Adrenal gland (tissue), 5 donors: ENCODE data around the gene ZIC1.

Experiments used
- POLR2A ChIP-seq, 2 donors: fragments of 450-650 bp; IDR thresholded peaks; one replicate each; pipeline ENCODE4 v1.6.1; 2017; ENCODE audit warnings: antibody characterized with exemption in 2 of 2, mild to moderate bottlenecking in 2 of 2, moderate library complexity in 1 of 2
- TF ChIP-seq, protein P1 (sequence below), 6 experiments: fragments of 450-650 bp in 4 of 6; fragments of 200-600 bp in 2 of 6; sonication (generic) in 1 of 6; IDR thresholded peaks; 1 replicate in 5 of 6; 2 replicates in 1 of 6; pipeline versions ENCODE4 v1.5.1 to v1.8.0; 2016 to 2021; ENCODE audit warnings: antibody characterized with exemption in 6 of 6, mild to moderate bottlenecking in 2 of 6, moderate library complexity in 1 of 6
- donor health status: DM: no; HTN: no; CAD: no.

GRCh38 chr3:147373301-147373700 is 35.9 kb upstream of the ZIC1 start:
- TF ChIP-seq, protein P1, sequence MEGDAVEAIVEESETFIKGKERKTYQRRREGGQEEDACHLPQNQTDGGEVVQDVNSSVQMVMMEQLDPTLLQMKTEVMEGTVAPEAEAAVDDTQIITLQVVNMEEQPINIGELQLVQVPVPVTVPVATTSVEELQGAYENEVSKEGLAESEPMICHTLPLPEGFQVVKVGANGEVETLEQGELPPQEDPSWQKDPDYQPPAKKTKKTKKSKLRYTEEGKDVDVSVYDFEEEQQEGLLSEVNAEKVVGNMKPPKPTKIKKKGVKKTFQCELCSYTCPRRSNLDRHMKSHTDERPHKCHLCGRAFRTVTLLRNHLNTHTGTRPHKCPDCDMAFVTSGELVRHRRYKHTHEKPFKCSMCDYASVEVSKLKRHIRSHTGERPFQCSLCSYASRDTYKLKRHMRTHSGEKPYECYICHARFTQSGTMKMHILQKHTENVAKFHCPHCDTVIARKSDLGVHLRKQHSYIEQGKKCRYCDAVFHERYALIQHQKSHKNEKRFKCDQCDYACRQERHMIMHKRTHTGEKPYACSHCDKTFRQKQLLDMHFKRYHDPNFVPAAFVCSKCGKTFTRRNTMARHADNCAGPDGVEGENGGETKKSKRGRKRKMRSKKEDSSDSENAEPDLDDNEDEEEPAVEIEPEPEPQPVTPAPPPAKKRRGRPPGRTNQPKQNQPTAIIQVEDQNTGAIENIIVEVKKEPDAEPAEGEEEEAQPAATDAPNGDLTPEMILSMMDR (IDR thresholded peaks at IDR 0.05): no peak
- TF ChIP-seq POLR2A (IDR thresholded peaks at IDR 0.05): no peak
